HepG2 (cell line): ENCODE measurements around the gene NISCH. TPM values are rescaled to one million over a fixed set of nuclear protein-coding genes. Genes with fewer than 3 reads are reported as not detected.

Source experiments
- ATAC-seq: fragments of 200-7000 bp; cut with Tn5 transposase; 3 replicates; pipeline ENCODE4 v1.9.1; 2020; ENCODE audit warnings: mild to moderate bottlenecking, moderate library complexity
- BruUV-seq: library from RNA; stranded (reverse); fragments of 400-500 nt; replicated peaks from 2 replicates; lab custom pipeline; 2021; lab: Mats Ljungman, UMichigan
- CTCF ChIA-PET: fragments of 300-600 bp; formaldehyde crosslinking; extraction: SDS; loops from one replicate; lab custom pipeline; 2021; ENCODE audit warnings: low total read pairs, inconsistent platforms, low intra/inter-chr PET ratio; lab: Yijun Ruan, JAX
- POLR2A ChIA-PET: fragments of 350-600 bp; sonication (Branson Sonifier 250); formaldehyde crosslinking; loops from one replicate; lab custom pipeline; 2020; ENCODE audit warnings: antibody characterized with exemption, inconsistent platforms; lab: Yijun Ruan, JAX
- DNase-seq: peaks from one replicate; pipeline ENCODE4 v3.0.0-alpha.2; 2015; ENCODE audit warnings: low spot score
- FAIRE-seq: peaks from 3 replicates; lab custom pipeline; 2011; peaks lifted over from hg19 to GRCh38; lab: Jason Lieb, UNC
- H2AFZ ChIP-seq: one replicate; pipeline ENCODE4 v1.6.1; 2011; ENCODE audit warnings: low read length, inconsistent platforms
- H3K27ac ChIP-seq: fragments of 300-600 bp; 3 replicates; pipeline ENCODE4 v1.8.0; 2011; ENCODE audit warnings: mixed run types, mild to moderate bottlenecking, mixed read lengths, low read length, inconsistent platforms; ENCODE audit not compliant: insufficient read depth; ENCODE audit errors: extremely low read length
- H3K27me3 ChIP-seq, 2 experiments: fragments of 200-600 bp in 1 of 2; 2 replicates in 1 of 2; 3 replicates in 1 of 2; pipeline versions ENCODE4 v1.6.0 to v1.8.0; 2011; ENCODE audit warnings: low read length in 2 of 2, mild to moderate bottlenecking in 2 of 2, moderate library complexity in 2 of 2, inconsistent platforms in 1 of 2; ENCODE audit not compliant: insufficient read depth in 2 of 2, control insufficient read depth in 1 of 2
- H3K36me3 ChIP-seq, 2 experiments: fragments of 200-600 bp in 1 of 2; replicated peaks in 1 of 2; 2 replicates in 1 of 2; 3 replicates in 1 of 2; pipeline versions ENCODE4 v1.5.1 to v1.8.0; 2011; ENCODE audit warnings: low read length in 2 of 2, inconsistent platforms in 1 of 2; ENCODE audit not compliant: insufficient read depth in 2 of 2, control insufficient read depth in 1 of 2
- H3K4me1 ChIP-seq: 2 replicates; pipeline ENCODE4 v1.5.1; 2012; ENCODE audit warnings: low read length, inconsistent platforms; ENCODE audit not compliant: insufficient read depth
- H3K4me2 ChIP-seq: 2 replicates; pipeline ENCODE4 v1.6.0; 2011; ENCODE audit warnings: low read depth, low read length, inconsistent platforms
- H3K4me3 ChIP-seq, 3 experiments: fragments of 200-600 bp in 1 of 3; sonication (generic), shearing (Covaris generic) in 1 of 3; replicated peaks in 1 of 3; 2 replicates each; pipeline ENCODE4 v1.5.1; 2011 to 2016; ENCODE audit warnings: low read length in 3 of 3, inconsistent platforms in 2 of 3, low read depth in 2 of 3, mild to moderate bottlenecking in 2 of 3, control low read depth in 1 of 3, mixed read lengths in 1 of 3; ENCODE audit not compliant: insufficient read depth in 1 of 3
- H3K79me2 ChIP-seq: one replicate; pipeline ENCODE4 v1.6.1; 2011; ENCODE audit warnings: low read length, inconsistent platforms; ENCODE audit not compliant: insufficient read depth
- H3K9ac ChIP-seq: 2 replicates; pipeline ENCODE4 v1.6.0; 2011; ENCODE audit warnings: mild to moderate bottlenecking, low read depth, low read length, inconsistent platforms; ENCODE audit not compliant: insufficient read depth
- H3K9me3 ChIP-seq: 2 replicates; pipeline ENCODE4 v1.5.1; 2012; ENCODE audit warnings: mild to moderate bottlenecking, low read length
- H4K20me1 ChIP-seq: 2 replicates; pipeline ENCODE4 v1.6.0; 2011; ENCODE audit warnings: inconsistent platforms, mild to moderate bottlenecking, low read length, moderate library complexity; ENCODE audit not compliant: insufficient read depth
- AGO2 ChIP-seq: fragments of 200-400 bp; formaldehyde crosslinking; optimal IDR thresholded peaks from 2 replicates; pipeline ENCODE3; 2017; ENCODE audit warnings: mild to moderate bottlenecking, low read depth, low read length, moderate library complexity
- GFI1 ChIP-seq: sonication (generic); formaldehyde crosslinking; IDR thresholded peaks from 2 replicates; pipeline ENCODE4 v1.5.0; 2020; ENCODE audit warnings: missing genetic modification reagents, mild to moderate bottlenecking, borderline replicate concordance
- HNRNPLL ChIP-seq: fragments of 200-400 bp; formaldehyde crosslinking; IDR thresholded peaks from 2 replicates; pipeline ENCODE4 v1.6.1; 2017; ENCODE audit warnings: mild to moderate bottlenecking, low read depth, low read length; ENCODE audit not compliant: poor library complexity, severe bottlenecking
- KAT8 ChIP-seq: IDR thresholded peaks from 2 replicates; pipeline ENCODE4 v1.6.1; 2016; ENCODE audit warnings: missing genetic modification reagents, missing compliant biosample characterization
- SAFB2 ChIP-seq: sonication (generic); formaldehyde crosslinking; IDR thresholded peaks from 2 replicates; pipeline ENCODE4 v1.5.1; 2020; ENCODE audit warnings: missing genetic modification reagents, low read depth, mild to moderate bottlenecking, borderline replicate concordance
- SMARCE1 ChIP-seq: fragments of 450-650 bp; IDR thresholded peaks from 2 replicates; pipeline ENCODE4 v1.6.1; 2017; ENCODE audit warnings: borderline replicate concordance
- SNAPC2 ChIP-seq: sonication (generic); formaldehyde crosslinking; IDR thresholded peaks from 2 replicates; pipeline ENCODE4 v1.8.1; 2022; ENCODE audit warnings: mild to moderate bottlenecking, missing genetic modification reagents
- SOX5 ChIP-seq: IDR thresholded peaks from 2 replicates; pipeline ENCODE4 v1.6.1; 2016; ENCODE audit warnings: borderline replicate concordance
- ZNF589 ChIP-seq: sonication (generic); formaldehyde crosslinking; conservative IDR thresholded peaks from 2 replicates; pipeline ENCODE4 v1.8.0; 2022; ENCODE audit warnings: mild to moderate bottlenecking, moderate library complexity, missing genetic modification reagents
- WGBS: methylation state at CpG from one replicate; pipeline ENCODE4 v1.1.6; 2017; ENCODE audit warnings: low lambda C conversion rate; 5-methylcytosine and 5-hydroxymethylcytosine counted together
- in situ Hi-C: cut with HindIII; loops from 2 replicates; pipeline ENCODE4 v1.10.0; 2017; ENCODE audit warnings: low pct_unique_long_range_greater_than_20kb; ENCODE audit not compliant: extremely low pct_ligation_motif_present
- intact Hi-C: fragments of 100-400 bp; cut with micrococcal nuclease; formaldehyde crosslinking; loops from one replicate; pipeline ENCODE4 v1.10.0; 2022; ENCODE audit not compliant: unreplicated experiment
- polyA plus RNA-seq, 8 experiments: library from polyadenylated mRNA; depleted of rRNA in 3 of 8; stranded (reverse) in 7 of 8; unstranded in 1 of 8; fragments of >200 nt; fragmentation: Illumina TruSeq in 4 of 8; extraction: Trizol in 4 of 8; gene quantifications; 2 replicates each; pipeline versions ENCODE4 v1.2.1 to v1.2.3, GENCODE V29; 2011 to 2016; ENCODE audit warnings: low read depth in 4 of 8, missing spikeins in 1 of 8, mixed read lengths in 1 of 8; ENCODE audit not compliant: insufficient read depth in 1 of 8
- total RNA-seq, 5 experiments: library from RNA; depleted of rRNA; stranded (reverse); fragments of >200 nt; fragmentation: Illumina TruSeq; extraction: Trizol; gene quantifications; 2 replicates each; pipeline ENCODE4 v1.2.3, GENCODE V29; 2016; ENCODE audit warnings: low read depth in 1 of 5
- TF ChIP-seq, protein P1 (sequence below): sonication (generic); formaldehyde crosslinking; conservative IDR thresholded peaks from 2 replicates; pipeline ENCODE4 v1.4.0; 2020; ENCODE audit warnings: missing genetic modification reagents

The NISCH gene
- total and polyA plus RNA-seq, 2 of the 13 experiments (the other 11 are each of a cell fraction or from before 2014, with no cell fraction given): 27.0 to 47.6 TPM

DNA sequence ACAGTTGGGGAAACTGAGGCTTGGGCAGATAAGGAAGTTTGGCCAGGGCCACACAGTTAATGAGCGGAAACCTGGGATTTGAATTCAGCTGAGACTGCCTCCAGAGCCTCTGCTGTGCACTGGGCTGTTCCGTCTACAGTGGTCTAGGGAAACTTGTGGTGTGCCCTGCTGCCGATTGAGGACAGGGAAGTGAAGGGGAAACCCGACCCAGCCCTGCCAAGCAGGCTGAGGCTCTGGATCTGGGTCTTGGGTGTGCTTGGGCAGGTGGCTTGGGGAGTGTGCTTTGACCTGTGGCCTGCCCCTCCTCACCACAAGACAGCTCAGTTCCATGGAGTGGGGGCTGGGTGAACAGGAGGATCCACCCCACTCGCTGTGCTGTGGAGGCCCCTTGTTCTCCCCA, 17.6 kb downstream of the NISCH start (continued):
- TF ChIP-seq SOX5 (CRISPR knock-in tag) (no peak), KAT8 (CRISPR knock-in tag) (no peak)

DNA sequence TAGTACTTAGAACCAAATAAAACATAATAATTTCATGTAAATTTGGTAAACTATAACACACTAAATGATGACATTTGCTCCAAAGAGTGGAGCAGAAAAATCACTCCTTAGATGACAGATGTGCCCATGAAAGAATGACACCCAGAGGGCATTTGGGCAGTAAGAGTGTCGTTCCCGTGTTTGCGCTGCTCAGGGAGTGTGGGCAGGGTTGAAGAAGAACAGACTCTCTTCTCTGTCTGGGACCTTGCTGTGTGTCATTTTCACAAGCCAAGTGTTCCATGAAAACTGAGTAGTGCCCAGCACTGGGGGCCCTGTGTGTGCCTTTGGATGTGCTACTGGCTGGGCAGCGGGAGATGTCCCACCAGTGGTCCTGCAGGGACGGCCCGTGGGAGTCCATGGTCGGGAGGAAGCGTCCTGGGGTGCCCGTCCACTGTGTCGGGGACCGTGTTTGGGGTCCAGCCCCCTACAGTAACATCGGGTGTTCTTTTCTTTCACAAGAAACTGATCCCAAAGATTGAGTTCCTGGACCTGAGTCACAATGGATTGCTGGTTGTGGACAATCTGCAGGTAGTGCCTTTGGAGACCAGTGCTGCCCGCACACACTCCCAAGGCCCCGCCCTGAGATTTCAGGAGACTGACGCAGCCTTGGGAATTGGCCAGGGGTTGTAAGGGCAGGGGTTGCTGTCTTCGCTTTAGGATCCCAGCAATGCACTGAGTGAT, 21.8 kb downstream of the NISCH start:
- Histone ChIP-seq H3K79me2 (no peaks in the 10 kb centered on the region), H3K9ac (no peak overlapping the region), H3K27ac (no peak overlapping the region), H3K27me3 (no peaks in the 10 kb centered on the region), H3K4me2 (no peak overlapping the region), H3K9me3 (no peaks in the 10 kb centered on the region), H4K20me1 (0 out of 2 replicates have a peak, but pooled peaks cover under 1% of the 10 kb centered on the region), H3K4me1 (no peaks in the 10 kb centered on the region), H3K4me3 (no peak overlapping the region), H3K36me3 (peaks cover 51 to 87% of the 10 kb centered on the region in 2 experiments), H2AFZ (no peak overlapping the region)
- 99% methylated on average over 12 of the region's 16 CpGs for WGBS
- in situ Hi-C loops: no loop called here
- TF ChIP-seq HNRNPLL (no peak), SMARCE1 (no peak), AGO2 (peak; percentile 35), ZNF589 (no peak), SAFB2 (no peak), SNAPC2 (CRISPR knock-in tag) (no peak), GFI1 (no peak)
- TF ChIP-seq, protein P1, sequence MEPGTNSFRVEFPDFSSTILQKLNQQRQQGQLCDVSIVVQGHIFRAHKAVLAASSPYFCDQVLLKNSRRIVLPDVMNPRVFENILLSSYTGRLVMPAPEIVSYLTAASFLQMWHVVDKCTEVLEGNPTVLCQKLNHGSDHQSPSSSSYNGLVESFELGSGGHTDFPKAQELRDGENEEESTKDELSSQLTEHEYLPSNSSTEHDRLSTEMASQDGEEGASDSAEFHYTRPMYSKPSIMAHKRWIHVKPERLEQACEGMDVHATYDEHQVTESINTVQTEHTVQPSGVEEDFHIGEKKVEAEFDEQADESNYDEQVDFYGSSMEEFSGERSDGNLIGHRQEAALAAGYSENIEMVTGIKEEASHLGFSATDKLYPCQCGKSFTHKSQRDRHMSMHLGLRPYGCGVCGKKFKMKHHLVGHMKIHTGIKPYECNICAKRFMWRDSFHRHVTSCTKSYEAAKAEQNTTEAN (CRISPR knock-in tag): no peak
- ChIA-PET POLR2A (interaction anchor here (1.2 kb wide), 1 partner anchor 19 kb away, joined by 3 read pairs; no protein-coding TSS in a partner anchor), CTCF (no interaction called here)
- BruUV-seq: no TSS peak
- ATAC-seq (no peak), FAIRE-seq (no peak), DNase-seq (no peak)
- intact Hi-C loops: no loop called here
